Neural progenitor cell (in vitro differentiated cells): ENCODE results near the gene MRPL3.

Source experiments
- CTCF ChIP-seq: fragments of 200-600 bp; sonication (generic); IDR thresholded peaks from 2 replicates; pipeline ENCODE4 v1.5.1; 2017; ENCODE audit warnings: antibody characterized with exemption, mild to moderate bottlenecking
- EZH2 ChIP-seq: fragments of 200-600 bp; sonication (generic); IDR thresholded peaks from 2 replicates; pipeline ENCODE4 v1.6.1; 2017; ENCODE audit warnings: antibody characterized with exemption, mild to moderate bottlenecking, moderate library complexity
- EZH2phosphoT487 ChIP-seq: fragments of 200-600 bp; sonication (generic); IDR thresholded peaks from 2 replicates; pipeline ENCODE4 v1.6.1; 2017; ENCODE audit warnings: antibody characterized with exemption

GRCh38 chr3:131537531-131537930 lies 34.8 kb upstream of the MRPL3 start:
- TF ChIP-seq CTCF, result no peak
- no peak for TF ChIP-seq EZH2phosphoT487
- no peak for TF ChIP-seq EZH2
